Activated CD8-positive, alpha-beta memory T cell treated with anti-CD3 and anti-CD28 coated beads, Interleukin-2, amount 50 U/mL, for 1 hour (primary cell): ENCODE measurements around the gene FGFR1OP2.
"Not testable (repeated sequence)": the region's sequence is repeated elsewhere in the genome, so short reads cannot be mapped to it uniquely, and the experiment has no call there.

Experiments used
- DNase-seq: peaks from one replicate; pipeline ENCODE4 v3.0.0-alpha.2; 2020; ENCODE audit errors: extremely low read depth

FGFR1OP2 gene

DNA sequence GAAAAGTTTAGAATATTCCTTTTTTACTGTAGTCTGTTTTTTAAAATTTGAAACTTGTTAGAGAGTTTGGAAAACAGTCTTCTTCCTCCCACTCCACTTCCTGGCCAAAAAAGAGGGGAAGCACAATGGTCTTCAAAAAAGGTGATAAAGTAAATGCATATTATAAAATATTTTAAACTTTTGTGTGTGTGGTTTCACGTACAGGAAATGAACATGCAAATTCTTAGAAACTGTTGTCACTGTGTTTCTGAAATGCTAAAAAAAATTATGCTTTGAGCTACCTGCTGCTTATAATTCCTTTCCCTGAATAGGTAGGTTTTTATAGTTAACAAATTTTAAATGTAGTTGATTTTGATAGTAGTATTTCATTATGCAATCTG, 2.9 kb downstream of the FGFR1OP2 start:
- DNase-seq, result no peak

DNA sequence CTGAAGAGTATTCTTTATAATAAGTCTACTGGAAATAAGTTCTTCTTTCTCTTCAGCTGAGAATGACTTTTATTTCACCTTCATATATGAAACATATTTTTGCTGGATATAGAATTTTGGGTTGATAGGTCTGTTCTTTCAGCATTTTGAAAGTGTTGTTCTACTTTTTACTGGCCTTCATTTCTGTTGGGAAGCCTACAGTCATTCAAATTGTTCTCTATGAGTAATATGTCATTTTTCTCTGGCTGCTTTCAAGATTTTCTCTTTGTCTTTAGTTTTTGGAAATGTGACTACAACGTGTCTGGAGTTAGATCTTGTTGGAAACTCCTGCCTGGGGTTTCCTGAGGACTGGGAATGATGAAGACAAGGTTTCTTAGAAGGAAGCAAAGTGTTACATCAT, 10.0 kb downstream of the FGFR1OP2 start:
- DNase-seq, result no peak

- no peak for DNase-seq
These were observed 15.2 kb downstream of the FGFR1OP2 start for GRCh38 chr12:26953447-26953846.

DNA sequence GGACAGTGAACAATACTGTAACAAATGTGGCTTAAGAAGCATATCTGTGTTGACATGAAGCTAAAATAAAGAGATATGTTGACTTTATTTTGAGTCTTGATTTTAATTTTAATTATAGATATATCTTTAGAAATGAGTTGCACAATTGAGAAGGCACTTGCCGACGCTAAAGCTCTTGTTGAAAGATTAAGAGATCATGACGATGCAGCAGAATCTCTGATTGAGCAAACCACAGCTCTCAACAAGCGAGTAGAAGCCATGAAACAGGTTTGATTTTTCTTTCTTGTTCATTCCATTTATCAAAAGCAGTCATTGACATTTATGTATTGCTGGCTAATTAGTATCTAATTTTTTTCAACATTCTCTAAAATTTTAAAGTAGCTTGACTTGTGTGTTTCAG, 15.8 kb downstream of the FGFR1OP2 start:
- no peak for DNase-seq

- not testable (repeated sequence) for DNase-seq
These were observed 23.1 kb downstream of the FGFR1OP2 start for GRCh38 chr12:26961391-26961790.

- DNase-seq, result no peak
These were observed 23.5 kb downstream of the FGFR1OP2 start for GRCh38 chr12:26961803-26962202.

DNA sequence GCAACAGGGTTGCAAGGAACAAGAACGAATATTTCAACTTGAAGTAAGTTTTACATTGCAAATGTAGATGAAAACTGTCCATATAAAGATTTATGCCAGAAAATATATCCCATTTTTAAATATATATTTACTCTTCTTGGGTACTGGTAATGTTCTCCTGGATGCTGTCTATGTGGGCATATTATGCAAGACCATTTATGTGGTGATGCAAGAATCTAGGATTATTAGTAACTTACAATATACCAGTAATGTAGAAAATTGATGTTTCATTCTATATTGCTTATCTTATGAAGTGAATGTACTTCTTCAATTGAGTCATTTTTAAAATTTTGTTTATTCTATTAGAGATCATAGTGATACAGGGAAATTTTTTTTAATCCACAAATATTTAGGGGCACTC, 25.1 kb downstream of the FGFR1OP2 start:
- no peak for DNase-seq

- DNase-seq, result no peak
These were observed 28.6 kb downstream of the FGFR1OP2 start for GRCh38 chr12:26966842-26967241.

- no peak for DNase-seq
These were observed 31.9 kb downstream of the FGFR1OP2 start for GRCh38 chr12:26970136-26970535.

GRCh38 chr12:26971963-26972362, 33.7 kb downstream of the FGFR1OP2 start:
- DNase-seq, result peak; percentile 31

DNA sequence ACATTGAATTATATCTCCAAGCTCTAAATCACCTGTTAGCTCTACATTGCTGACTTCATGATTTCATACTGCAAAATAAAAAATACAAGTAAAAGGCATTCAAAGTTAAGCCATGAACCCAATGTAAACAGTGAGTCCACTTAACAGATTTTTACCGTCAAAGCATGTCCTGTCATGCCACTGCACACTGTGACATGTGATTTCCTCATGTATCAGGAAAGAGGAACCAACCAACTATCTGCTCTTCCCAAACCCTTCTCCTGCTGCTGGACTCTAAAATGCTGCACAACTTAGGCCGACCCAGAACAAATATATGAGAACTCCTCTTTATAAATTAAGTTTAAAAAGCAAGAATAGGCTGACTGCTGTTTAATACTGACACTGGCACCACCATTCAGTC, 38.4 kb downstream of the FGFR1OP2 start:
- DNase-seq, result no peak

- DNase-seq, result no peak
These were observed 40.5 kb downstream of the FGFR1OP2 start for GRCh38 chr12:26978801-26979200.

- DNase-seq, result no peak
These were observed 41.5 kb downstream of the FGFR1OP2 start for GRCh38 chr12:26979733-26980132.

DNA sequence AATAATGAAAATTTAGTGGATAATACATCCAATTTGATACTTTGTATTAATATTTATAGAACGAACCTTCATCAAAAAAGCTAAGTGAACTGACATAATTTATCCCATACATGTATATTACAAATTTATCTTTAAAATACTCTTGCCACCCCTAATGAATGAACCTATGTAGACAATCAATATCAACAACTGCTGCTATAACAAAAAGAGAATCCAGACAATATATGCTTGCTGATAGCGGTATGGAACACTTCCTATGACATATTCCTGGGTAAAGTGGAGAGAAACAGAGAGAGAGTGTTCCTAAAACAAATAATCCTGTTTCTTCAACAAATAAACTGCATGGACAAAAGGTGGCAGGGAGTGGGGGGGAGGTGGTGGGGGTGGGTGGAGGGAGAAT, 44.6 kb downstream of the FGFR1OP2 start:
- DNase-seq, result no peak

DNA sequence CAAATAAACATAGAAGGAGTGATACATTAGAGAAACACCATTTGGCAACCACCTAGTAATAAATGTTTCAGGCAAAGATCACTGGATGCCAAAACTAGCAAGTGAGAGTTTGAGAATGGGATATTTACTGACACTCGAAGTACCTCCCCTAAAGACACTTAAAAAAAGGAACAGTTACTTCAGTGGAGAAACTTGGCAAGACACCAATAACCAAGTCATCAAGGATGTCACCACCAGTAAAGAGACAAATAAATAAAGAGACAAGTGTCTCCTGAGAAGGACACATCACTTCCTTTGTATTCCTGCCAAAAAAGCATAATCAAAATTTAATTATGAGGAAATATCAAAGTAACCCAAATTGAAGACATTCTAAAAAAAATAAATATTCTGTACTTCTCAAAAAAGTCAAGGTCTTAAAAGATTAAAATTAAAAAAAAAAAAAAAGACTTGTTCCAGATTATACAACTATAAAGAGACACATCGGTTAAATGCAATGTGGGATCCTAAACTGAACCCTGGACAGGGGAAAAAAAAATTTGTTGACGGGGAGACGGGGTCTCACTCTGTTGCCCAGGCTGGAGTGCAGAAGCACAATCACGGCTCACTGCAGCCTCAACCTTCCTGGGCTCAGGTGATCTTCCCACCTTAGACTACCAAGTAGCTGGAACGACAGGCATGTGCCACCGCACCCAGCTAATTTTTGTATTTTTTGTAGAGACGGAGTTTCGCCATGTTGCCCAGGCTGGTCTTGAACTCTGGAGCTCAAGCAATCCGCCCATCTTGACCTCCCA, 49.6 kb downstream of the FGFR1OP2 start:
- no peak for DNase-seq

DNA sequence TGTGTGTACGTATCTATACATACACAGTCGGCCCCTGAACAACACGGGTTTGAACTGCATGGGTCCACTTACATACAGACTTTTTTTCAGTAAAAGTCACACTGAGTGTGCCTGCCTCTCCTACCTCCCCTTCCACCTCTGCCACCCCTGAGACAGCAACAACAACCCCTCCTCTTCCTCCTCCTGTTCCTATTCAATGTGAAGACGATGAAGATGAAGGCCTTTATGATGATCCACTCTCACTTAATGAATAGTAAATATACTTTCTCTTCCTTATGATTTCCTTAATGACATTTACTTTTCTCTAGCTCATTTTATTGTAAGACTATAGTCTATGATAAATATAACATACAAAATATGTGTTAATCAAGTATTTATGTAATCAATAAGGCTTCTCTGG, 50.4 kb downstream of the FGFR1OP2 start:
- DNase-seq, result no peak

DNA sequence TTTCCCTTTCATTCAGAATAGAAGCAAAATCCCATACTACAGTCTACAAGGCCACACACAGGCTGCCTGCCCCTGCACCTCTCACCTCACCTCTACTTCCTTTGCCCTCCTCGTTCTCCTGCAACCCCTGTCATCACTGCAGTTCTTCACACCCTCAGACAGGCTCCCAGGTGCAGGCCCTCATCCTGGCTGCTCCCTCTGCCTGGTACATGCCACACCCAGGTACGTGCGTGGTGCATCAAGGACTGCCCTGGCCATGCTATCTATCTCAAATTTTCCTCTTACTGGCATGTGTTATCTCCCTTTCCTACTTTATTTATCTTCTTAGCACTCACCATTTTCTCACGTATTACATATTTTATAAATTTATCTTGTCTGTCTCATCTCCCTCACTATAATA, 51.6 kb downstream of the FGFR1OP2 start:
- no peak for DNase-seq

DNA sequence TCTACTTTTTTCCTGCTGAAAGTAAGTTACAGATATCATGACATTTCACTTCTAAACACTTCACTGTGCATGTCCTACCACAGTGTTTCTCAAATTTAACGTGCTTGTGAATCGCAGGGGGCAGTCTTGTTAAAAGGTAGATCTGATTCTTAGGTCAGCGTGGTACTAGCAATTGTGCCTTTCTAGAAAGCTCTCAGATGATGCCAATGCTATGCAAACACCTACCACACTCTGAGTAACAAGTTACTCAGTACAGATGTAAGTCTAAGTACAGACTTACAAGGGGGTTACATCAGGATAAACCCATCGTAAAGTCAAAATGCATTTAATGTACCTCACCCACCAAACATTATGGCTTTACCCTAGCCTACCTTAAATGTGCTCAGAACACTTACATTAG, 53.6 kb downstream of the FGFR1OP2 start:
- DNase-seq, result no peak

DNA sequence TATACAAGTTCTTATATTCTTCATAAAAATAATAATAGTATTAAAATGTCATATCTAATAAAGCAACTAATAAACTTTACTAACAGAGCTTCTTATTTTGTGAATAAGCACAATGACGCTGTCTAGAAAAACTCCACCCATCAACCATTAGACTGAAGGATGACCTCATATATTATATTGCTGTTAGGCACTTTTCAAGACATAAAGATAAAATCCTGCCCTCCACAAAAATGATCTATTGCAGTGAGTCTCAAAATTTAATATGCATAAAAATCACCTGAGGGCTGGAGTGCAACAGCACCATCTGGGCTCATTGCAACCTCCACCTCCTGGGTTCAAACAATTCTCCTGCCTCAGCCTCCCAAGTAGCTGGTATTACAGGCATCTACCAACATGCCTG, 55.8 kb downstream of the FGFR1OP2 start:
- DNase-seq, result no peak

DNA sequence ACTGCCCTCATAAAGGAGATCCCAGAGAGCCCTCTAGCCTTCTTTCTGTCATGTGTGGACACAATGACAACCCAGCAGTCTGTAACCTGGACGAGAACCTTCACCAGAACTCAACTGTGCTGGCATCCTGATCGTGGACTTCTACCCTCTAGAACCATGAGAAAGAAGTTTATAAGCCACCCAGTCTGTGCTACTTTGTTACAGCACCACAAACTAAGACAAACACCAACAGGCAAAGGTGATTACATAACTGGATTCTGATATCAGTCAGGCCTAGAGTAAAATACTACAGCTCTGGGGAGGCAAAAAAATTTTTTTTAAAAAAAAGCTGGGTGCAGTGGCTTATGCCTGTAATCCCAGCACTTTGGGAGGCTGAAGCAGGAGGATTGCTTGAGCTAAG, 57.4 kb downstream of the FGFR1OP2 start:
- DNase-seq, result no peak

GRCh38 chr12:26997003-26997402, 58.7 kb downstream of the FGFR1OP2 start:
- DNase-seq, result no peak

GRCh38 chr12:27000961-27001360, 62.7 kb downstream of the FGFR1OP2 start:
- no peak for DNase-seq

DNA sequence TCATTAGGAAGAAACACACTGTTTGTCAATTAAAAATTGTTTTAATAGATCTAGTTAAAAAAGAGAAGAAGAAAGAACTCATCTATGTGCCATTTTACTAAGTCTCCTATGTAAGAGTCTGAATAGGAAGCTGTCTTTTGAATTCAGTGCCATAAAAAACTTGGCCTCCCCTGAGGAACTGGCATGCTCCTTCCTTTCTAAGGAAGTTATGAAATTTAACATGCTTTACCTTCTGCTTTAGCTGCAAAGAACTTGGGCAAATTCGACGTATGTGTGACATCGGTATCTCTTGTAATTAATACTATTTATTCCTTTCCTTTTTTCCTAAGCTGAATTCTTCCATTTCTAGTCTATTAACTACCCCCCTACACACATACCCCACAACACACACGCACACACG, 63.4 kb downstream of the FGFR1OP2 start:
- no peak for DNase-seq

DNA sequence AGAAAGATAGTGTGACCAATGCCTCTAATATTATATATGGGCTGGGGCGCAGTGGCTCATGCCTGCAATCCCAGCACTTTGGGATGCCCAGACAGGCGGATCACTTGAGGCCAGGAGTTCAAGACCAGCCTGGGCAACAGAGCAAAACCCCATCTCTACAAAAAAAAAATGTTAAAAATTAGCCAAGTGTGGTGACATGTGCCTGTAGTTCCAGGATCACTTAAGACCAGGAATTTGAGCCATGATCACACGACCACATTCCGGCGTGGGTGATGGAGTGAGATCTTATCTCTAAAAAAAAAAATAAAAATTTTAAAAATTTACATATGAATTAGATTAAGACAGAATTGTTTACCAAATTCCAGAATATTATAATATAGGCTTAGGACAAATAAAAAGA, 63.9 kb downstream of the FGFR1OP2 start:
- DNase-seq, result no peak
